Neural cell (in vitro differentiated cells): ENCODE results near the gene DHH.

ENCODE experiments used
- CTCF ChIP-seq: fragments of 450-650 bp; IDR thresholded peaks from 2 replicates; pipeline ENCODE4 v1.5.1; 2014; ENCODE audit warnings: antibody characterized with exemption, mild to moderate bottlenecking, moderate library complexity; ENCODE audit not compliant: poor library complexity, severe bottlenecking
- REST ChIP-seq: IDR thresholded peaks from 2 replicates; pipeline ENCODE4 v1.6.1; 2012; ENCODE audit warnings: borderline replicate concordance

DNA sequence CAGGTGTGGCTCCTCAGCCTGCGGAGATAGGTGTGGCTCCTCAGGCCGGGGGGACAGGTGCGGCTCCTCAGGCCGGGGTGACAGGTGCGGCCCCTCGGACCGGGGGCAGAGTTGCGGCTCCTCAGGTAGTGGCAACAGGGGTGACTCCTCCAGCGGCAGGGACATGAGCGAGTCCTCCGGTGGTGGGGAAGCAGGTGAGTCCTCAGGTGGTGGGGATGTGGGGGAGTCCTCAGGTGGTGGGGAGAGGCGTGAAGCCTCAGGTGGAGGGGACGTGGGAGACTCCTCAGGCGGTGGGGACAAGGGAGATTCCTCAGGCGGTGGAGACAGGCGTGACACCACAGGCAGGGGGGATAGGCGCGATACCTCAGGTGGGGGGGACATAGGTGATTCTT is 43.2 kb downstream of the DHH start:
- TF ChIP-seq CTCF (no peak), REST (no peak)
